ENCODE measurements around the gene RASA4B.
"Not testable (repeated sequence)": the region's sequence is repeated elsewhere in the genome, so short reads cannot be mapped to it uniquely, and the experiment has no call there.

DNA sequence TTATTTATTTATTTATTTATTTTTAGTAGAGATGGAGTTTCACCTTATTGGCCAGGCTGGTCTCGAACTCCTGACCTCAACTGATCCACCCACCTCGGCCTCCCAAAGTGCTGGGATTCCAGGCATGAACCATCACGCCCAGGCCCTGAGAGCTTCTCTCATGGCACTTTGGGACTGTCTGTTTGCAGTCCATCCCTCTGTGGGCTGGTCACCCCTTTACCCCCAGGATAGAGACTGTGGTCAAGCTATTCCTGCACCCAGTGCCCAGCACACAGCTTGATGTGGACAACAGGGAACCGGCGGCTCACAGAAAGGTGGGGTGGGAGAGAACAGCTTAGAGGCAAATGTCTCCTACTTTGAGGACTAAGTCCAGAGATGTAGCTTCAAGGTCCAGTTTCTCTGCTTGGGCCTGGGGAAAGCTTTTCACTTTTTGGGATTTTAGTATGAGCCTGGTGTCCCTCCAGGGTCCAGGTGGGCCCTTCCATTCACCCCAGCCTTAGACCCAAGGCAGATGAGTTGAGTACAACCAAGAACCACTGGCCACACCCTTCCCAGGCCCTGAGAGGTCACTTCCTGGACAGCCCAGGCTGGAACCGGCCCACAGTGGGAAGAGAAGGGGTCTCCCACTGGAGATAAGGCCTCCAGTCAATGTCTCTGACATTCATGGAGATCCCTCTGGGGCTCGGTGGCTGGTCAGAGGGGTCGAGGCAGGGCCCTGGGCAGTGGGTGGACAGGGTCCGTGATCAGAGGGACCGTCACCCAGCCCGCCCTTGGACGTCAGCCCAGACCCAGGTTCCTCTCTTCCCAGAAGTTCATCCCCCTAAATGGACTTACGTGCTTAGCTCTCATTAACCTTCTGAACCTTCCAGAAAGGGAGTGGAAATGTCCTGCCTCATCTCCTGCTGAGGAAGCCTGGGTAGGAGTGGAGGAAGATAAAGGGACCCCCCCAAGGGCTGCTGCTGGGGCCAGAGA, 10.5 kb upstream of the RASA4B start:
- TF ChIP-seq, protein P1, sequence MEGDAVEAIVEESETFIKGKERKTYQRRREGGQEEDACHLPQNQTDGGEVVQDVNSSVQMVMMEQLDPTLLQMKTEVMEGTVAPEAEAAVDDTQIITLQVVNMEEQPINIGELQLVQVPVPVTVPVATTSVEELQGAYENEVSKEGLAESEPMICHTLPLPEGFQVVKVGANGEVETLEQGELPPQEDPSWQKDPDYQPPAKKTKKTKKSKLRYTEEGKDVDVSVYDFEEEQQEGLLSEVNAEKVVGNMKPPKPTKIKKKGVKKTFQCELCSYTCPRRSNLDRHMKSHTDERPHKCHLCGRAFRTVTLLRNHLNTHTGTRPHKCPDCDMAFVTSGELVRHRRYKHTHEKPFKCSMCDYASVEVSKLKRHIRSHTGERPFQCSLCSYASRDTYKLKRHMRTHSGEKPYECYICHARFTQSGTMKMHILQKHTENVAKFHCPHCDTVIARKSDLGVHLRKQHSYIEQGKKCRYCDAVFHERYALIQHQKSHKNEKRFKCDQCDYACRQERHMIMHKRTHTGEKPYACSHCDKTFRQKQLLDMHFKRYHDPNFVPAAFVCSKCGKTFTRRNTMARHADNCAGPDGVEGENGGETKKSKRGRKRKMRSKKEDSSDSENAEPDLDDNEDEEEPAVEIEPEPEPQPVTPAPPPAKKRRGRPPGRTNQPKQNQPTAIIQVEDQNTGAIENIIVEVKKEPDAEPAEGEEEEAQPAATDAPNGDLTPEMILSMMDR (IDR thresholded peaks at IDR 0.05) = not testable (repeated sequence)
- not testable (repeated sequence) for TF ChIP-seq POLR2A, EP300 (IDR thresholded peaks at IDR 0.05)

Measured in stomach (tissue), 4 donors.